SKM-1 (cell line): ENCODE data around the gene HSP90AB1.

Experiments
- DNase-seq: peaks from one replicate; lab custom pipeline; 2025; ENCODE audit not compliant: unreplicated experiment; lab: John Stamatoyannopoulos, UW

Gene HSP90AB1

DNA sequence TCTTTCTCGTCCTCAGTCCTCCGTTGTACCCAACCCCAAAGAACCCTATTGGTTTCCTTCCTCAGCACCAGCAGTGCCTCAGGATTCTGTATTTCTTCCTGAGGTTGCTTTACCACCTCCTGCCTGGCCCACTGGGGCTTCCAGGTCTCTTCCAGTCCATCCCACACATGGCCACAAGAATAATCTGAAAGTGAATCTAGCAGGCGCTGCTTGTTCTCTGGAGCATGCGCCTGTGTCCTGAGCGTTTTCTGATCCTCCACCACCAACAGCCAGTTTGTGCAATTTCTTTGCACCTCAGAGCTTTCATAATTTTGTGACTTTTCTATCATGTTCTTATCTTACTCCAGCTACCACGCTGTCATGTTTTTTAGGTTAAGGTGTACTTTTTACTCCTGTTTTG, 11.6 kb upstream of the HSP90AB1 start:
- no peak for DNase-seq

DNA sequence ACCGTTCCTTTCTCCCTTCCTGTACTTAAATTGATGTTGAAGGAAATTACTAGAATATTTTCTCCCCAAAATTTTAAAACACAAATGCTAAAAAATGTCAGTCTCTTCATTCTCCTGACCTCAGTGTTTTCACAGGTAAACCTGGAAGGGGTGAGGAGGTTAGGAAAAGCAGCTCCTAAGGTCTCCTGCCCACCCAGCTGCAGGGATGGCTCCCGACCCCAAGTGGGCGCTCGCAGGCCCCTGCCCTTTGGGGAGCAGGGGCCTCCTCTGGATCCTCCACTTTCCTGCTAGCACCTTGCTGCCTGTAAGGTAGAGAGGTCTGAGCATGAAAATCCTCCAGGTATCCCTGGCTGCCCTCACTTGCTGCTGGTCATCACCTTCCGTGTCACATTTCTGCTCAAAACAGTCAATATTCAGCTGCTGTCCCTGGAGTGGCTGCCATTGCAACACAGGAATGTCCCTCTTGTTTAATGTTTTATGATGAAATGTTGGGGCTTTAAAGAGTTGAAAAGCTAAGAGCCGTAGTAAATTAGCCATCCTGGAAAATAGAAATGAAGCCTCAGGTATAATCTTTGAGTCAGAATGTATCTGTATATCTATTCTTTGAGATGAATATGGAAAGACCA, 10.9 kb upstream of the HSP90AB1 start:
- no peak for DNase-seq

GRCh38 chr6:44237021-44237812, 9.7 kb upstream of the HSP90AB1 start:
- DNase-seq, result peak; percentile 45

DNA sequence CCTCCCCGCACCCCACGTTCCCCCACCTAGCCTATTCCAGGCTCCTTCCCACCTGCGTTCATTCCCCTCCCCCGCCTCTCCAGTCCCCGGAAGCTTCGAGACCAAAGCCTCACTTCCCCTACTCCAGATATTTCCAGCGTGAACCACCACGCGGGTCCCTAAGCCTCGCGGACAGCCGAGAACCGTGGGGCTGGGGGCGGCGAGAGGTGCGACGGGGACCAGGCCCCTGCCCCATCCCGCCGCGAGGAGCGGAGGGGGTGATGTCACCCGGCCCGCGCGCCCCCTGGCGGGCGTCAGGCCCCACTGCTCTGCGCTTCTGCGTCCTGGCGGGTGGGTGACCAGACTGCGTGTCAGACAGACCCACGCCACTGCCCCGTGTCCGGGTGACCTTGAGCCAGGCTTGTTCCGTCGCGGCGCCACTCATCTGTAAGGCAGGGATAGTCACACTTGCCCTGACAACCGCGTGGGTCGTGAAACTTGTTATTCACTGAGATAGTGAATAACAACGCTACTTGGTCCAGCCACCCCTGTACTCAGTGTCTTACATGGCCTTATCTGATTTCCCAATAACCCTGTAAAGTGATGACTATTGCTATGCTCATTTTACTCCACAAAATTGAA, 9.0 kb upstream of the HSP90AB1 start:
- peak; percentile 22 for DNase-seq

DNA sequence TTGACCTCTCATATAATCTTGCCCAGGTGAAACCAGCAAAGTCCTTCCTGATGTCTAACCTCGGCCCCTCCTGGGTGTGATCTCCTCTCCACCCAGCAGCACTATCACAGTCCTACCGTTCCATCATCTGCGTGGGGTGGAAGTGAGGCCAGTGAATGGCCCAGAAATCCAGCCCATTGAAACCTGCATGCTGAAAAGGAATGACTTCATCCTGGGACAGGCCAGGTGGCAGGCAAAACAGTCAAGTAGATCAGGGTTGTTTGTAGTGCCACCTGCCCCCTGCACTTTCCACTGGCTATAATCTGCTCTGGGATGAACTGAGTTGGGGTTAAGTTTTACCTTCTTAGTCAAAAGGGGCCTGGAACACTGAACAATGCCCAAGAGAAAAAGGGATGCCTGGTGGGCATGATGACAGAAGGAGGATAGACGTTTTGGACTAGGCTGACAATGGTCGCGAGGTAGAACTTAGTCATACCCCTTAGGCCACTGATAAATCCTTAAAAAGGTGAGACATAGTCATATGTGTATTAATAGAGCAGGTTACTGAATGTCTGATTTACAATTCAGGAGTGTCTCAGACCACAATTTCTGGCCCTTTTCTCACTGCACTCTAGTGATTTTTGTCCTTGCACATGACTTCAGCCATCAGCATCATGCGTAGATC, 8.1 kb upstream of the HSP90AB1 start:
- DNase-seq, result no peak

DNA sequence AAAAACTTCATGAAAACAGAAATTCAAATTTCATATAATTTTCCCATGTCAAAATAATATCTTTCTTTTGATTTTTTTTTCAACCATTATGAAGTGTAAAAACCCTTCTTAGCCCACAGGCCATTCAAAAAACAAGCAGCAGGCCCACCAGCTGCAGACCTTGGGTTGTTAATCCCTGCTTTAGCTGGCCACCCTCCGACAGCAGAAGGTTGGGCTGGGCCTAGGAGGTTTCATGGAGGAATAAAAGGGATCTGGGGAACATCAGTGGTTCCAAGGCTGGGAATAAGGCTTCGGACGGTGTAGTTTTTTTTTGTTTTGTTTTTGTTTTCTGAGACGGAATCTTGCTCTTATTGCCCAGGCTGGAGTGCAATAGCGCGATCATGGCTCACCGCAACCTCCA, 3.6 kb upstream of the HSP90AB1 start:
- DNase-seq, result no peak

DNA sequence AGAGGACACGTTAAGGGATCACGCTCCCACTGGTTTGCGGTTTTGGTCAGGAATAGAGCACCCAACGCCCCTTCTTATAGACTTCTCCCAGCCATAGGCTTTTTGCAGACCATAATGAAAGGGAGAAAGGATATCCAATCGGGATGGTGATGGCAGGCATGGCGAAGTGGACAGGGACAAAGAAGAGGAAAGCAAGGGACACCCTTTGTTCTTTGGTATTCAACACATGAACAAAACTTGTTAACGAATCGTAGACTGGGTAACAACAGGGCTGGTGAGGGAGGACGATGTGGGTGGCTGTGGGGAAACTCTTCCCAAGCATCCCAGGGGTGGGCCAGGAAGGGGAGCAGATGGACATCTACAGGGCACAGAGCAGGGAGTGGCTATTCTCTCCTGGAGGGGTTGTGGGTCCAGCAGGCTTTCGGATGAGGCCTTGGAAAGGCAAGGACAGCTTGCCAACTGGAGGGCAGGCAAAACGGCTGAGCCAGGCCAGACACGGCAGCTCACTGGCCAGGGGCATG, 1.4 kb upstream of the HSP90AB1 start:
- DNase-seq, result no peak

GRCh38 chr6:44245912-44246662, 814 bp upstream of the HSP90AB1 start:
- no peak for DNase-seq

DNA sequence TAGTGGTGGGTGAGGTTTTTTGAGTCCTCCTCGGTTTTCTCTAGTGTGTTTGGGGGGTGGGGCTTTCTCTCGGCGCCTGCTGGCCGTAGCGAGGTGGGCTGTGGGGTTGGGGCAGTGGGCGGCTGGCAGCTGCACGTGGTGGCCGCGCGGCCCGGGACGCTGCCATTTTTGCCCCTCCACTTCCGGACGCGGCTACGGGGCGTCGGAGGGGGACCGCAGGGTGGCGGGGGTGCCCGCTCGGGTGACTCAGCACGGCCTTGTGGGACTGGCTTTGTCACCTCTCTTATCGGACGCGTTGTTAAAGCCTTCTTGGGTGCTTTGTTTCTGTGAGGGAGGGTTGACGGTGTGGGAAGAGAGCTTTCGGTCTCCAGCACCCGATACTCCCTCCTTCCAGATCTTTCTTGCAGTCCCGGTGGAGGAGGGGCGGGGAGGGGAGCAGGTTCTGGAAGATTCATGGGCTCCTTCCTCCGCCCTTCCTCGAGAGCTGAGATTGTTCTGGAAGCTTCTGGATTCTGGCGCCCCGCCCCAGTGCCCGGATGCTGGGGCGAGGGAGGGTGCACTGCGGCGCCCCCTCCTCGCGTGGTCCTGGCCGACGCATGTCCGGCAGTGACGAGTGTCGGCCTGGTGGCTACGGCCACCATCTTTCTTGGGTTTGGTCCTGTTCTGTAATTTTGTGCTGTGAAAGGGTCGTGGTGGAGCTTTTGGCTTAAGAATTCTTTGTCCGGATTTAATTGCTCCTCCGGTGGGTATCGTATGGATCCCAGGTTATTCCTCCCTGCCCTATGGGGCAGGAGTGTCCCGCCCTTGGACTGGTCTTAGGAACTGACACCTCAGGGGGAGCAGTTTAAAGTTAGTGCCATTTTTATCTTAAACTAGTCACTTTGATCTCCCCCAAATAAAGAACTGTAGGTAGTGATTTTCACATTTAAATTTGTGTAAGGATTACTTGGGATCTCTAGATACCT, 719 bp downstream of the HSP90AB1 start:
- no peak for DNase-seq

DNA sequence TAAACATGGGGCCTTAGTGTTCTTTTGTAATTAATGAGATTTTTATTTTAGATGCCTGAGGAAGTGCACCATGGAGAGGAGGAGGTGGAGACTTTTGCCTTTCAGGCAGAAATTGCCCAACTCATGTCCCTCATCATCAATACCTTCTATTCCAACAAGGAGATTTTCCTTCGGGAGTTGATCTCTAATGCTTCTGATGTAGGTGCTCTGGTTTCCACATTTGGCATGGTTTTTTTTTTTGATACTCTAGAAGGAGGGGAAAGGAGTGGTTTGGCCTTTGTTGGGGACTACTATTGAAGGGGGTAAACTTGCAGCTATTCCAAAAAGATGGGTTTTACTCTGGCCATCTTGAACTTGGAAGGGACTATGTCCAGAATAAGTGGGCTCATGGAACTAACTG, 1.7 kb downstream of the HSP90AB1 start:
- no peak for DNase-seq

DNA sequence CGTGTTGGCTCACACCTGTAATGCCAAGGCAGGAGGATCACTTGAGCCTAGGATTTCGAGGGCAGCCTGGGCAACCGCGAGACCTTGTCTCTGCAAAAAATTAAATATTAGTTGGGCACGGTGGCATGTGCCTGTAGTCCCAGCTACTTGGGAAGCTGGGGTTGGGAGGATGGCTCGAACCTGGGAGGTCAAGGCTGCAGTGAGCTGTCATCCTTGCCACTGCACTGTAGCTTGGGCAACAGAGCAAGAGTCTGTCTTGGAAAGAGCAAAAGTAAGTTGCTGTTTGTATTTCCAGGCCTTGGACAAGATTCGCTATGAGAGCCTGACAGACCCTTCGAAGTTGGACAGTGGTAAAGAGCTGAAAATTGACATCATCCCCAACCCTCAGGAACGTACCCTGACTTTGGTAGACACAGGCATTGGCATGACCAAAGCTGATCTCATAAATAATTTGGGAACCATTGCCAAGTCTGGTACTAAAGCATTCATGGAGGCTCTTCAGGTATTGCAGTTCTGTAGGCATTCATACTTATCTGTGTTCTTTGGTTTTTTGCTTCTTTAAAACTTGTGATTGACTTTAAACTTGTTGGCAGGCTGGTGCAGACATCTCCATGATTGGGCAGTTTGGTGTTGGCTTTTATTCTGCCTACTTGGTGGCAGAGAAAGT, 2.3 kb downstream of the HSP90AB1 start:
- no peak for DNase-seq

- no peak for DNase-seq
Measured at GRCh38 chr6:44250067-44250717, 3.3 kb downstream of the HSP90AB1 start.

- no peak for DNase-seq
Measured at GRCh38 chr6:44250718-44251123, 3.8 kb downstream of the HSP90AB1 start.

GRCh38 chr6:44251576-44252524, 4.9 kb downstream of the HSP90AB1 start:
- no peak for DNase-seq

GRCh38 chr6:44253307-44254101, 6.6 kb downstream of the HSP90AB1 start:
- no peak for DNase-seq

DNA sequence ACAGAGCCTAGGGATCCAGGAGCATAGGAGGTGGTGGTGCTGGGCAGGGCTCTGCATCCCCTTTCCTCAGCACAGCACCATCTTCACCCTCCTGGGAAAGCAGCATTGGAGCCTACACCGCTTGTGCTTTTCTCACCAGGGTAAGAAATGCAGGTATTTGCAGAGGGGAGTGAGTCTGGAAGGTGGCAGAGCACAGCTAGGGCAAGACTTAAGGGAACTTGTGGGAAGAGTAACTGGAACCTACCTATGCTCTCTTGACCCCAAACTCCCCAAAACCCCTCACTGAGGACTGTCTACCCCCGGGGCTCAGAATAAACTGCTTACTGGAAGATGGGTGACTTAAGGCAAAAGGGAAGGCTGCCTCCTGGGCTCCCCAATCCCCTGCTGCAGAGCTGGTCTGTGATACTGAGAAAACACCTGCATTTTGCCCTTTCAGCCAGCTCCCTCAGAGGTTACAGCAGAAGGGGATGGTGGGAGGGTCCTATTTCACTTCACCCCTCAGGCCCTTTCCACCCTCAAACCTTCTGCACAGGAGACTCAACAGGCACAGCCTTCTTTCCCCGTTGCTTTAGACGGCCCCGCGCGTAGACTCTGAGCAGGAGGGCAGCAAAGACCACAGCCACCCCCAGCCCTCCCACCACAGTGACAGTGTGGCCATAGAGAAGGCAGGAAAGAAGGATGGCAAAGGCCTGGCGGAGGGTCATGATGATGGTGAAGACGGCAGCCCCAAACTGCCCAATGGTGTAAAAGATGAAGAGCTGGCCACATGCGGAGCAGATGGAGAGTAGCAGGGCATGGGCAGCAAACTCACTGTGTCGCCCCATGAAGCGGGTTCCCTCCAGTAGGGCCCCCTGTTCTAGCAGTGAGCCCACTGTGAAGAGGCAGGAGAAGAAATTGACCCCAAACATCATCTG, 7.5 kb downstream of the HSP90AB1 start:
- no peak for DNase-seq
